Measurements from ENCODE around the gene THSD4.

Gene THSD4

GRCh38 chr15:71586463-71586862 is 471.2 kb downstream of the THSD4 start:
- Histone ChIP-seq H3K79me2 (ENCODE audit: insufficient read depth, low read length) (no peaks in the 10 kb centered on the region), H3K27ac (ENCODE audit: low read depth, low read length, poor library complexity, severe bottlenecking) (no peak overlapping the region), H3K4me1 (ENCODE audit: insufficient read depth, low read length, severe bottlenecking) (no peaks in the 10 kb centered on the region), H3K9me2 (ENCODE audit: low read depth, low read length) (no peaks in the 10 kb centered on the region), H3K9me3 (ENCODE audit: low read length) (no peaks in the 10 kb centered on the region), H3K4me3 (ENCODE audit: low read depth, low read length, poor library complexity, severe bottlenecking) (no peak overlapping the region), H2AFZ (ENCODE audit: low read length) (no peak overlapping the region), H3K27me3 (ENCODE audit: insufficient read depth, low read length) (no peaks in the 10 kb centered on the region), H3K4me2 (ENCODE audit: low read length) (no peak overlapping the region), H4K20me1 (ENCODE audit: insufficient read depth, low read length) (no peaks in the 10 kb centered on the region), H3F3A (ENCODE audit: insufficient read depth, low read length) (no peaks in the 10 kb centered on the region), H3K9ac (ENCODE audit: low read length) (no peak overlapping the region), H3K36me3 (ENCODE audit: insufficient read depth, low read length) (no peaks in the 10 kb centered on the region)
- TF ChIP-seq, protein P1, sequence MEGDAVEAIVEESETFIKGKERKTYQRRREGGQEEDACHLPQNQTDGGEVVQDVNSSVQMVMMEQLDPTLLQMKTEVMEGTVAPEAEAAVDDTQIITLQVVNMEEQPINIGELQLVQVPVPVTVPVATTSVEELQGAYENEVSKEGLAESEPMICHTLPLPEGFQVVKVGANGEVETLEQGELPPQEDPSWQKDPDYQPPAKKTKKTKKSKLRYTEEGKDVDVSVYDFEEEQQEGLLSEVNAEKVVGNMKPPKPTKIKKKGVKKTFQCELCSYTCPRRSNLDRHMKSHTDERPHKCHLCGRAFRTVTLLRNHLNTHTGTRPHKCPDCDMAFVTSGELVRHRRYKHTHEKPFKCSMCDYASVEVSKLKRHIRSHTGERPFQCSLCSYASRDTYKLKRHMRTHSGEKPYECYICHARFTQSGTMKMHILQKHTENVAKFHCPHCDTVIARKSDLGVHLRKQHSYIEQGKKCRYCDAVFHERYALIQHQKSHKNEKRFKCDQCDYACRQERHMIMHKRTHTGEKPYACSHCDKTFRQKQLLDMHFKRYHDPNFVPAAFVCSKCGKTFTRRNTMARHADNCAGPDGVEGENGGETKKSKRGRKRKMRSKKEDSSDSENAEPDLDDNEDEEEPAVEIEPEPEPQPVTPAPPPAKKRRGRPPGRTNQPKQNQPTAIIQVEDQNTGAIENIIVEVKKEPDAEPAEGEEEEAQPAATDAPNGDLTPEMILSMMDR (IDR thresholded peaks at IDR 0.05; ENCODE audit: low read length): no peak
- no peak for TF ChIP-seq EZH2 (IDR thresholded peaks at IDR 0.05; ENCODE audit: borderline replicate concordance, low read length)

GRCh38 chr15:71588746-71589145 is 473.5 kb downstream of the THSD4 start:
- no peak overlapping the region for H3K9ac ChIP-seq (ENCODE audit: low read length)
- no peak for TF ChIP-seq EZH2 (IDR thresholded peaks at IDR 0.05; ENCODE audit: borderline replicate concordance, low read length)
- TF ChIP-seq, protein P1 (IDR thresholded peaks at IDR 0.05; ENCODE audit: low read length): no peak

GRCh38 chr15:71591057-71591456 is 475.8 kb downstream of the THSD4 start:
- H3K36me3 ChIP-seq (ENCODE audit: insufficient read depth, low read length): no peaks in the 10 kb centered on the region
- TF ChIP-seq, protein P1 (IDR thresholded peaks at IDR 0.05; ENCODE audit: low read length): no peak
- no peak for TF ChIP-seq EZH2 (IDR thresholded peaks at IDR 0.05; ENCODE audit: borderline replicate concordance, low read length)
- no peak overlapping the region for H3K4me3 ChIP-seq (ENCODE audit: low read depth, low read length, poor library complexity, severe bottlenecking)
- H3K79me2 ChIP-seq (ENCODE audit: insufficient read depth, low read length): no peaks in the 10 kb centered on the region
- H3K9me3 ChIP-seq (ENCODE audit: low read length): no peaks in the 10 kb centered on the region
- H3K27ac ChIP-seq (ENCODE audit: low read depth, low read length, poor library complexity, severe bottlenecking): no peak overlapping the region
- H3K9ac ChIP-seq (ENCODE audit: low read length): no peak overlapping the region
- no peaks in the 10 kb centered on the region for H3F3A ChIP-seq (ENCODE audit: insufficient read depth, low read length)
- H3K9me2 ChIP-seq (ENCODE audit: low read depth, low read length): no peaks in the 10 kb centered on the region
- H3K27me3 ChIP-seq (ENCODE audit: insufficient read depth, low read length): no peaks in the 10 kb centered on the region; the same call in 1 of the 2 replicates
- H4K20me1 ChIP-seq (ENCODE audit: insufficient read depth, low read length): no peaks in the 10 kb centered on the region
- H3K4me1 ChIP-seq (ENCODE audit: insufficient read depth, low read length, severe bottlenecking): no peaks in the 10 kb centered on the region
- H2AFZ ChIP-seq (ENCODE audit: low read length): no peak overlapping the region
- H3K4me2 ChIP-seq (ENCODE audit: low read length): no peak overlapping the region

More at GRCh38 chr15:71588746-71589145, 473.5 kb downstream of the THSD4 start:
- Histone ChIP-seq H3K9me3 (ENCODE audit: low read length) (no peaks in the 10 kb centered on the region), H2AFZ (ENCODE audit: low read length) (no peak overlapping the region), H3K4me3 (ENCODE audit: low read depth, low read length, poor library complexity, severe bottlenecking) (no peak overlapping the region), H3K4me1 (ENCODE audit: insufficient read depth, low read length, severe bottlenecking) (no peaks in the 10 kb centered on the region), H3F3A (ENCODE audit: insufficient read depth, low read length) (no peaks in the 10 kb centered on the region), H4K20me1 (ENCODE audit: insufficient read depth, low read length) (no peaks in the 10 kb centered on the region), H3K27ac (ENCODE audit: low read depth, low read length, poor library complexity, severe bottlenecking) (no peak overlapping the region), H3K9me2 (ENCODE audit: low read depth, low read length) (no peaks in the 10 kb centered on the region), H3K27me3 (ENCODE audit: insufficient read depth, low read length) (no peaks in the 10 kb centered on the region), H3K4me2 (ENCODE audit: low read length) (no peak overlapping the region), H3K79me2 (ENCODE audit: insufficient read depth, low read length) (no peaks in the 10 kb centered on the region), H3K36me3 (ENCODE audit: insufficient read depth, low read length) (no peaks in the 10 kb centered on the region)
